Measurements from ENCODE around the gene PAX5. TPM values are rescaled to one million over a fixed set of nuclear protein-coding genes. Genes with fewer than 3 reads are reported as not detected.

PAX5 gene
- total and polyA plus RNA-seq, 2 donors: 0.38 to 1.6 TPM

DNA sequence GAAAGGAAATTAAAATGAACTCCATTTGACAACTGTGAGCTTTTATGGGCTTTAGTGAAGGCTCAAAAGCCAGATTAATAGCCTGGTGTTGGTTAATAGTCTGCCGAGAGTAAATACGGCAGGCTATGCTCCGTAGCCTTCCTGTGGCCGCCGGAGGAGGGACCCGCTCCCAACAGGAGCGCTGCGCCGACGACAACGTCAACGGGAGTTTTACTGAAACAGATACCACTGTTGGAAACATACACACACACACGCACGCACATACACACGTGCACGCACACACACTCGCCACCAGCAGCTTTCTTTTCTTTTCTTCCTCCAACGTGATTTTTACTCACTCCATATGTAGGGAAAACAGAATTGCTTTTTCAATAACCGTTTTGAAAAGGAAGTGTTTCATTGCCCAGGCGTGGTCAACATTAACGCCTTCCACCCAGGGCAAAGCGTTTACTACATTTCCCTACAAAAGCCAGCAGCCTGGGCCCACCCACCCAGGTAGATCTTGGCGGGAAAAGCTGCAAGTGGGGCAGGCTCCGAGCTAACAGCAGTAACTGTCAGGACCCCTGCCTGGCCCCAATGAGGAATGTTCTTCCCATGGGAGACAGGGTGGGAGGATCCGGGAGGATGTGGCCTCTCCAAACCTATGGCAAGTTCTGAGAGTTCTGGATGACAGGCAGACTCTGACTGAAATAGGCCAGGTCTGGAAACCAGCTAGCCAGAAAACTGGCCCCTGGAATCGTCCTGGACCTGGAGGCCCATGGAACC, 72.3 kb downstream of the PAX5 start:
- no peaks in the 10 kb centered on the region for H3K4me1 ChIP-seq (ENCODE audit: control insufficient read depth in 2 of 2, insufficient read depth in 2 of 2, low read length in 2 of 2)
- peaks cover 2 to 22% of the 10 kb centered on the region in 2 donors for H3K27me3 ChIP-seq (ENCODE audit: control insufficient read depth in 2 of 2, insufficient read depth in 1 of 2, low read length in 1 of 2)
- no peak overlapping the region for H3K4me3 ChIP-seq (ENCODE audit: low read length in 2 of 2)
- H3K36me3 ChIP-seq (ENCODE audit: control insufficient read depth in 2 of 2, insufficient read depth in 2 of 2, low read length in 1 of 2): no peaks in the 10 kb centered on the region
- H3K27ac ChIP-seq (ENCODE audit: low read depth in 1 of 2, low read length in 1 of 2): no peak overlapping the region
- 58% methylated on average over 26 of the region's 26 CpGs for WGBS
- no peaks in the 10 kb centered on the region for H3K9me3 ChIP-seq (ENCODE audit: control insufficient read depth in 2 of 2, insufficient read depth in 1 of 2, low read length in 1 of 2)
- DNase-seq (ENCODE audit: low read depth in 6 of 9, low spot score in 9 of 9): no peak

DNA sequence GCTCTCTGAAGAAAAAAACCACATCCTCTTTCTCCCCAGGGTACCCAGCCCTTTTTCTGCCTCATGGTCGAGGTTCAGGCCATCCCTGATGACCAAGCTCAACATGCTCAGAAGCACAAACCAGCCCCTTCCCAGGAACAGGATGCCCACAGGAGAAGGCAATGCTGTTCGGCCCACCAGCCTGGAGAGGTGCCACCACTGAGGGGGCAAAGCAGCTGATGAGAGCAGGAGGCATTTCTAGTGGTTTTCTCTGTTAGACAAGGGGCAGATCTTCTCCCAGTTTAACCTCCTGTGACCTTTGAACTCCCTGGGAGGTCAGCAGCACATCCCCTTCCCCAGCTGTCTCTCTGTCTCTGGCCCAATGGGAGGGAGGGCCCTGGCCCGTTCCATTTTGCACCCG, 73.0 kb downstream of the PAX5 start:
- Histone ChIP-seq H3K9me3 (ENCODE audit: control insufficient read depth in 2 of 2, insufficient read depth in 1 of 2, low read length in 1 of 2) (no peaks in the 10 kb centered on the region), H3K27ac (ENCODE audit: low read depth in 1 of 2, low read length in 1 of 2) (no peak overlapping the region), H3K4me1 (ENCODE audit: control insufficient read depth in 2 of 2, insufficient read depth in 2 of 2, low read length in 2 of 2) (no peaks in the 10 kb centered on the region), H3K4me3 (ENCODE audit: low read length in 2 of 2) (no peak overlapping the region), H3K27me3 (ENCODE audit: control insufficient read depth in 2 of 2, insufficient read depth in 1 of 2, low read length in 1 of 2) (peaks cover 2 to 23% of the 10 kb centered on the region in 2 donors), H3K36me3 (ENCODE audit: control insufficient read depth in 2 of 2, insufficient read depth in 2 of 2, low read length in 1 of 2) (no peaks in the 10 kb centered on the region)
- WGBS: 71% methylated on average over 4 of the region's 4 CpGs
- no peak for DNase-seq (ENCODE audit: low read depth in 6 of 9, low spot score in 9 of 9)

DNA sequence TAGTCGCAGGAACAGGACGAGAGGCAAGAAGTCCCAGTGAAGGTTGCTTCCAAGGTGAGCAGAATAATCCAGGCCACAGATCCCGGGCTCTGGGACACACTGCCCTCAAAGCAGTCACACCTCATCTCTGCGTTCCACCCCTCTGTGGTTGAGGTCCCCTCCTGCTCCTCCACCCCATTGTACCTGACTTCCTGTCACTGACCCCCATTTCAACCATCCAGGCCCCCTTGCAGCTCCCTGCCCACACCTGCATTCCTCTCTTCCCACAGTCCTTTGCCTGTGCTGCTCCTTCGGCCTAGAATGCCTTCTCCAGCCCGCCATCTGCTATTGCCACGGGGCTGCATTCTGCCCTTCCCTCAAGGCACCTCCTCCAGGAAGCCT, 73.5 kb downstream of the PAX5 start:
- H3K36me3 ChIP-seq (ENCODE audit: control insufficient read depth in 2 of 2, insufficient read depth in 2 of 2, low read length in 1 of 2): no peaks in the 10 kb centered on the region

DNA sequence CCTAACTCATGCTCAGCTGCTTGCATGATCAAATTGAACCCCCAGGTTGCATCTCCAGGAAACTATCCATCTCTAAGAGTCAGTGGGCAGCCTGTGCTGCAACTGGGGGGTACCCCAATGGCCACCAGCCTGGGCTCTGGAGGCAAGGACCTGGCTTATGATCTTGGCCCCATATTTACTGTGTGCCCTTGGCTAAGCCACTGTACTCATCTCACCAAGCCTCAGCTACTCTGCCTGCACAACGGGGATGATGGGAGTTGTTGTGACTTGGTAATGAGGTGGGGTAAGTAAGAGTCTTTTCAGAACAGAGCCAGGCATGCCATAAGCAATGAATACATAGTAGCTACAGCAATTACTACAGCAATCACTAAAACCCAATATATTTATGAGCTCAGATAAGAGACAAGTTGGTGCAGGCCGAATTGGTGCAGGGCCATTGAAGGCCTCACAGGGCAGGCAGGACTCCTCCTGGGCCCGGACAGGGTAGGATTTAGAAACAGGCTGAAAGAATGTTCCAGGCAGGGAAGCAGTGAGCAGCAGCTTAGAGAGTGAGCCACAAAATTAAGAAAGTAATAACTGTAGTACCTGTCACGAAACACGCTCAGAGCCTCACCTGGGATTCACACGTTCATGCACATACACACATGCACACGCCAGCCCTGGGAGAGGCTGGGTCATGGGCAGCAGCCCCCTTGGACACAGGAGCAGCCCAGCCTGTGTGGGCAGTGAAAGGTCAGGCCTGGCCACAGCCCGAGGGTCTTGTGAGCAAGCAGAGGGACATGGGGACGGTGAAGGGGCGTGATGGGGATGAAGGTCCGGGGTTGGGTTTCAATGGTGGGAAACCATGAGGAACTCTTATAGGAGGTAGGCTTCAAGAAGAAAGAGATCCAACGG, 74.1 kb downstream of the PAX5 start:
- Histone ChIP-seq H3K9me3 (ENCODE audit: control insufficient read depth in 2 of 2, insufficient read depth in 1 of 2, low read length in 1 of 2) (no peaks in the 10 kb centered on the region), H3K4me1 (ENCODE audit: control insufficient read depth in 2 of 2, insufficient read depth in 2 of 2, low read length in 2 of 2) (no peaks in the 10 kb centered on the region), H3K27me3 (ENCODE audit: control insufficient read depth in 2 of 2, insufficient read depth in 1 of 2, low read length in 1 of 2) (peaks cover 2 to 23% of the 10 kb centered on the region in 2 donors), H3K4me3 (ENCODE audit: low read length in 2 of 2) (no peak overlapping the region), H3K36me3 (ENCODE audit: control insufficient read depth in 2 of 2, insufficient read depth in 2 of 2, low read length in 1 of 2) (no peaks in the 10 kb centered on the region), H3K27ac (ENCODE audit: low read depth in 1 of 2, low read length in 1 of 2) (no peak overlapping the region)
- DNase-seq (ENCODE audit: low read depth in 6 of 9, low spot score in 9 of 9): no peak
- WGBS: 96% methylated on average over 12 of the region's 12 CpGs

More for the DNA sequence above, 73.5 kb downstream of the PAX5 start:
- Histone ChIP-seq H3K27ac (ENCODE audit: low read depth in 1 of 2, low read length in 1 of 2) (no peak overlapping the region), H3K27me3 (ENCODE audit: control insufficient read depth in 2 of 2, insufficient read depth in 1 of 2, low read length in 1 of 2) (peaks cover 2 to 23% of the 10 kb centered on the region in 2 donors), H3K4me1 (ENCODE audit: control insufficient read depth in 2 of 2, insufficient read depth in 2 of 2, low read length in 2 of 2) (no peaks in the 10 kb centered on the region), H3K4me3 (ENCODE audit: low read length in 2 of 2) (no peak overlapping the region), H3K9me3 (ENCODE audit: control insufficient read depth in 2 of 2, insufficient read depth in 1 of 2, low read length in 1 of 2) (no peaks in the 10 kb centered on the region)
- no peak for DNase-seq (ENCODE audit: low read depth in 6 of 9, low spot score in 9 of 9)
- WGBS: 96% methylated on average over 7 of the region's 7 CpGs

DNA sequence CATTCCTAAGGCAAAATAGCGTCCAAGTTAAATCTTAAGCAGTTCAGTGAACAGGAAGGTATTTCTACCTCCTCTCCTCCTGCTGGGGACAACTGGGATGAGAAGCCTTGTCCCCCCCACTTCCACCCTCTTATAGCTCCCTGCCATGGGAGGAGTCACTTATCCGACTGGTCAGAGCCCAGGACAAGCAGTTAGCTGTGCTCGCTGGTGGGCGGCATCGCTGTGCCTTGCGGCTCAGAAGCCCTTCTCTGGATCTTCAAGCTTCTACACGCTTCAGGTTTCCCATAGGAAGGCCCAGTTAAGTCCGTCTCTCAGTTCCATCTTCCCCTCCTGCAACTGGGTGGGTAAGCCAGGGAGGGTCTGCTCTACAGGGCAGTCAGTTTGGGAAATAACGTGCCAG, 77.2 kb downstream of the PAX5 start:
- WGBS: 88% methylated on average over 9 of the region's 9 CpGs
- no peaks in the 10 kb centered on the region for H3K4me1 ChIP-seq (ENCODE audit: control insufficient read depth in 2 of 2, insufficient read depth in 2 of 2, low read length in 2 of 2)
- H3K27ac ChIP-seq (ENCODE audit: low read depth in 1 of 2, low read length in 1 of 2): no peak overlapping the region
- no peaks in the 10 kb centered on the region for H3K36me3 ChIP-seq (ENCODE audit: control insufficient read depth in 2 of 2, insufficient read depth in 2 of 2, low read length in 1 of 2)
- no peak for DNase-seq (ENCODE audit: low read depth in 6 of 9, low spot score in 9 of 9)
- H3K9me3 ChIP-seq (ENCODE audit: control insufficient read depth in 2 of 2, insufficient read depth in 1 of 2, low read length in 1 of 2): no peaks in the 10 kb centered on the region
- H3K4me3 ChIP-seq (ENCODE audit: low read length in 2 of 2): no peak overlapping the region
- H3K27me3 ChIP-seq (ENCODE audit: control insufficient read depth in 2 of 2, insufficient read depth in 1 of 2, low read length in 1 of 2): peaks cover 2 to 18% of the 10 kb centered on the region in 2 donors

GRCh38 chr9:36950389-36950788, 83.7 kb downstream of the PAX5 start:
- Histone ChIP-seq H3K4me3 (ENCODE audit: low read length in 2 of 2) (no peak overlapping the region), H3K27ac (ENCODE audit: low read depth in 1 of 2, low read length in 1 of 2) (no peak overlapping the region), H3K27me3 (ENCODE audit: control insufficient read depth in 2 of 2, insufficient read depth in 1 of 2, low read length in 1 of 2) (peaks cover 0 to 6% of the 10 kb centered on the region in 2 donors), H3K36me3 (ENCODE audit: control insufficient read depth in 2 of 2, insufficient read depth in 2 of 2, low read length in 1 of 2) (no peaks in the 10 kb centered on the region), H3K4me1 (ENCODE audit: control insufficient read depth in 2 of 2, insufficient read depth in 2 of 2, low read length in 2 of 2) (no peaks in the 10 kb centered on the region), H3K9me3 (ENCODE audit: control insufficient read depth in 2 of 2, insufficient read depth in 1 of 2, low read length in 1 of 2) (no peaks in the 10 kb centered on the region)
- DNase-seq (ENCODE audit: low read depth in 6 of 9, low spot score in 9 of 9): no peak
- 88% methylated on average over 4 of the region's 4 CpGs for WGBS

- H3K27ac ChIP-seq (ENCODE audit: low read depth in 1 of 2, low read length in 1 of 2): no peak overlapping the region
- no peak overlapping the region for H3K4me3 ChIP-seq (ENCODE audit: low read length in 2 of 2)
- no peaks in the 10 kb centered on the region for H3K9me3 ChIP-seq (ENCODE audit: control insufficient read depth in 2 of 2, insufficient read depth in 1 of 2, low read length in 1 of 2)
- H3K27me3 ChIP-seq (ENCODE audit: control insufficient read depth in 2 of 2, insufficient read depth in 1 of 2, low read length in 1 of 2): peaks cover 0 to 6% of the 10 kb centered on the region in 2 donors
- no peaks in the 10 kb centered on the region for H3K36me3 ChIP-seq (ENCODE audit: control insufficient read depth in 2 of 2, insufficient read depth in 2 of 2, low read length in 1 of 2)
- no peak for DNase-seq (ENCODE audit: low read depth in 6 of 9, low spot score in 9 of 9)
- H3K4me1 ChIP-seq (ENCODE audit: control insufficient read depth in 2 of 2, insufficient read depth in 2 of 2, low read length in 2 of 2): no peaks in the 10 kb centered on the region
- 95% methylated on average over 6 of the region's 6 CpGs for WGBS
Measured at GRCh38 chr9:36949466-36949865, 84.6 kb downstream of the PAX5 start.

DNA sequence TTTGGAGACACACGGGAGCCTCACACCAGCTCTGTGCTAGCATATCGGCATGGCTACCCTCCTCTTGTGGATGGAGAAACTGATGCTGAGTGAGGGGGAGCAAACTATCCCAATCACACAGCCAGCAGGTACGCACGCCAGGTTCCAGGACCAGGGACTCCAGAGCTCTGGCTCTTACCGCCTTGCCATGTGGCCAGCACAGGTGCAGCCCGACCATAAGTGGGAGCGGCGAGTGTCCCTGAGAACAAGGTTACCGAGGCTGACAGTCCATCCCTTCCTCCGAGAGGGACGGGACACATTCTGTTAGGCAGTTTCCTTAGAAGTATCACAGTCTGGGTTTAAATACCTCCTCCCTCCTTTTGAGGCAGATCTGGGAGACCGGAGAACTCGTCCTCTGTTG, 86.0 kb downstream of the PAX5 start:
- Histone ChIP-seq H3K9me3 (ENCODE audit: control insufficient read depth in 2 of 2, insufficient read depth in 1 of 2, low read length in 1 of 2) (no peaks in the 10 kb centered on the region), H3K27me3 (ENCODE audit: control insufficient read depth in 2 of 2, insufficient read depth in 1 of 2, low read length in 1 of 2) (peaks cover 0 to 6% of the 10 kb centered on the region in 2 donors), H3K36me3 (ENCODE audit: control insufficient read depth in 2 of 2, insufficient read depth in 2 of 2, low read length in 1 of 2) (no peaks in the 10 kb centered on the region), H3K27ac (ENCODE audit: low read depth in 1 of 2, low read length in 1 of 2) (no peak overlapping the region), H3K4me1 (ENCODE audit: control insufficient read depth in 2 of 2, insufficient read depth in 2 of 2, low read length in 2 of 2) (no peaks in the 10 kb centered on the region), H3K4me3 (ENCODE audit: low read length in 2 of 2) (no peak overlapping the region)
- DNase-seq (ENCODE audit: low read depth in 6 of 9, low spot score in 9 of 9): no peak
- WGBS: 82% methylated on average over 13 of the region's 13 CpGs

DNA sequence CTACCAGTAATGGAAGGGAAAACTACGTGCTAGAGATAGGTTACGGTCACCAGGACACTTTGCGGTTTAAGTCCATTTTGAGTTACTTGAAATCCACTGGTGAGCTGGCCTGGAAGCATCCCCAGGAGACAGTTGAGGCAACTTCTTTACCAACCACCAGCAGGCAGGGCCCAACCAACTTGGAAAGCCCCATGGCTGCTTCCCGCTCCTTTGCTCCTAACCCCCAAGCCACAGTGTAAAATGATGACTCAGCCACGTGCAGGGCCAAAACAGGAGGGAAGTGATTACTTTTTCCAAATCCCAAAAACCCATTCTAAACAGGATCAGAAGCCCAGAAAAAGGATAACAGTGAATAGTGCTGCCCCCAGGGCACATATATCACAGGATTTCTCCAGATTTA, 87.4 kb downstream of the PAX5 start:
- 84% methylated on average over 5 of the region's 5 CpGs for WGBS

More for the DNA sequence above, 87.4 kb downstream of the PAX5 start:
- no peak for DNase-seq (ENCODE audit: low read depth in 6 of 9, low spot score in 9 of 9)
- Histone ChIP-seq H3K9me3 (ENCODE audit: control insufficient read depth in 2 of 2, insufficient read depth in 1 of 2, low read length in 1 of 2) (no peaks in the 10 kb centered on the region), H3K36me3 (ENCODE audit: control insufficient read depth in 2 of 2, insufficient read depth in 2 of 2, low read length in 1 of 2) (no peaks in the 10 kb centered on the region), H3K4me3 (ENCODE audit: low read length in 2 of 2) (no peak overlapping the region), H3K4me1 (ENCODE audit: control insufficient read depth in 2 of 2, insufficient read depth in 2 of 2, low read length in 2 of 2) (no peaks in the 10 kb centered on the region), H3K27ac (ENCODE audit: low read depth in 1 of 2, low read length in 1 of 2) (no peak overlapping the region), H3K27me3 (ENCODE audit: control insufficient read depth in 2 of 2, insufficient read depth in 1 of 2, low read length in 1 of 2) (peaks cover 0 to 6% of the 10 kb centered on the region in 2 donors)
